Astrocyte of the hippocampus (primary cell): ENCODE data around the gene CCL13.

Source experiments
- DNase-seq: peaks from one replicate; pipeline ENCODE4 v3.0.0; 2011; ENCODE audit warnings: low read depth, low spot score

CCL13 gene

GRCh38 chr17:34363183-34363661 lies 6.9 kb downstream of the CCL13 start, which contains the start of gene CCL1:
Gene CCL1, minus strand, starts transcription at chr17:34363233. Its CDS starts 72 bp downstream, at chr17:34363161.
- DNase-seq = no peak

GRCh38 chr17:34364751-34365150 lies 8.5 kb downstream of the CCL13 start:
- no peak for DNase-seq

GRCh38 chr17:34365340-34365739 lies 9.1 kb downstream of the CCL13 start:
- no peak for DNase-seq

GRCh38 chr17:34366010-34366409 lies 9.7 kb downstream of the CCL13 start:
- no peak for DNase-seq

- DNase-seq = no peak
These were observed 10.3 kb downstream of the CCL13 start for GRCh38 chr17:34366529-34367107.

GRCh38 chr17:34367486-34368195 lies 11.4 kb downstream of the CCL13 start:
- DNase-seq = no peak

- no peak for DNase-seq
These were observed 12.1 kb downstream of the CCL13 start for GRCh38 chr17:34368196-34368945.

GRCh38 chr17:34368946-34369500 lies 12.7 kb downstream of the CCL13 start:
- DNase-seq = no peak

GRCh38 chr17:34369571-34369970 lies 13.3 kb downstream of the CCL13 start:
- no peak for DNase-seq

GRCh38 chr17:34370376-34370996 lies 14.2 kb downstream of the CCL13 start:
- DNase-seq = no peak

GRCh38 chr17:34370997-34371395 lies 14.7 kb downstream of the CCL13 start:
- DNase-seq = no peak

- no peak for DNase-seq
These were observed 15.3 kb downstream of the CCL13 start for GRCh38 chr17:34371405-34372100.

GRCh38 chr17:34374457-34374856 lies 18.2 kb downstream of the CCL13 start:
- DNase-seq = no peak

GRCh38 chr17:34375426-34375997 lies 19.2 kb downstream of the CCL13 start:
- DNase-seq = no peak

GRCh38 chr17:34377078-34377823 lies 21.0 kb downstream of the CCL13 start:
- no peak for DNase-seq

- no peak for DNase-seq
These were observed 22.4 kb downstream of the CCL13 start for GRCh38 chr17:34378664-34379101.

GRCh38 chr17:34379868-34380267 lies 23.6 kb downstream of the CCL13 start:
- DNase-seq = no peak

- no peak for DNase-seq
These were observed 26.4 kb downstream of the CCL13 start for GRCh38 chr17:34382621-34383124.

- no peak for DNase-seq
These were observed 26.9 kb downstream of the CCL13 start for GRCh38 chr17:34383216-34383615.

- DNase-seq = no peak
These were observed 28.0 kb downstream of the CCL13 start for GRCh38 chr17:34384271-34384670.
